ENCODE data around the gene MRPL43.
A peak's percentile ranks its signal among the peaks of the same experiment; 100 is the strongest.

MRPL43 gene

GRCh38 chr10:101001659-101002035 lies 14.3 kb upstream of the MRPL43 start:
- no peak for DNase-seq (ENCODE audit: low read depth)
- no peak overlapping the region for H3K4me3 ChIP-seq (ENCODE audit: low read depth, low read length)

GRCh38 chr10:101000915-101001658 lies 13.8 kb upstream of the MRPL43 start:
- H3K4me3 ChIP-seq (ENCODE audit: low read depth, low read length) = no peak overlapping the region
- no peak for TF ChIP-seq CTCF (IDR thresholded peaks at IDR 0.05; ENCODE audit: insufficient read depth, low read depth, low read length, missing control alignments)
- DNase-seq (ENCODE audit: low read depth) = no peak

More at GRCh38 chr10:101001659-101002035, 14.3 kb upstream of the MRPL43 start:
- TF ChIP-seq CTCF (IDR thresholded peaks at IDR 0.05; ENCODE audit: insufficient read depth, low read depth, low read length, missing control alignments) = no peak

- TF ChIP-seq CTCF (IDR thresholded peaks at IDR 0.05; ENCODE audit: insufficient read depth, low read depth, low read length, missing control alignments) = no peak
- DNase-seq (ENCODE audit: low read depth) = no peak
- H3K4me3 ChIP-seq (ENCODE audit: low read depth, low read length) = peak overlapping the region; percentile 40
Measured at GRCh38 chr10:101000127-101000914, 13.0 kb upstream of the MRPL43 start.

GRCh38 chr10:100999742-101000126 lies 12.4 kb upstream of the MRPL43 start, which contains the start of gene LZTS2:
Gene LZTS2 (plus strand): TSS chr10:100999808. CDS start chr10:101002539, 2,731 bp downstream.
- no peak for DNase-seq (ENCODE audit: low read depth)
- H3K4me3 ChIP-seq (ENCODE audit: low read depth, low read length) = peak within 1 kb of the TSS; percentile 81
- TF ChIP-seq CTCF (IDR thresholded peaks at IDR 0.05; ENCODE audit: insufficient read depth, low read depth, low read length, missing control alignments) = no peak

GRCh38 chr10:100998991-100999741 lies 11.9 kb upstream of the MRPL43 start:
- TF ChIP-seq CTCF (IDR thresholded peaks at IDR 0.05; ENCODE audit: insufficient read depth, low read depth, low read length, missing control alignments) = peak; percentile 87

GRCh38 chr10:100998183-100998990 lies 11.1 kb upstream of the MRPL43 start:
- no peak for TF ChIP-seq CTCF (IDR thresholded peaks at IDR 0.05; ENCODE audit: insufficient read depth, low read depth, low read length, missing control alignments)
- peak overlapping the region; percentile 81 for H3K4me3 ChIP-seq (ENCODE audit: low read depth, low read length)
- peak; percentile 77 for DNase-seq (ENCODE audit: low read depth)

More at GRCh38 chr10:100998991-100999741, 11.9 kb upstream of the MRPL43 start:
- peak overlapping the region; percentile 81 for H3K4me3 ChIP-seq (ENCODE audit: low read depth, low read length)
- DNase-seq (ENCODE audit: low read depth) = peak; percentile 82
